ENCODE data around the gene SPATA21.
A peak's percentile ranks its signal among the peaks of the same experiment; 100 is the strongest.

Gene SPATA21

DNA sequence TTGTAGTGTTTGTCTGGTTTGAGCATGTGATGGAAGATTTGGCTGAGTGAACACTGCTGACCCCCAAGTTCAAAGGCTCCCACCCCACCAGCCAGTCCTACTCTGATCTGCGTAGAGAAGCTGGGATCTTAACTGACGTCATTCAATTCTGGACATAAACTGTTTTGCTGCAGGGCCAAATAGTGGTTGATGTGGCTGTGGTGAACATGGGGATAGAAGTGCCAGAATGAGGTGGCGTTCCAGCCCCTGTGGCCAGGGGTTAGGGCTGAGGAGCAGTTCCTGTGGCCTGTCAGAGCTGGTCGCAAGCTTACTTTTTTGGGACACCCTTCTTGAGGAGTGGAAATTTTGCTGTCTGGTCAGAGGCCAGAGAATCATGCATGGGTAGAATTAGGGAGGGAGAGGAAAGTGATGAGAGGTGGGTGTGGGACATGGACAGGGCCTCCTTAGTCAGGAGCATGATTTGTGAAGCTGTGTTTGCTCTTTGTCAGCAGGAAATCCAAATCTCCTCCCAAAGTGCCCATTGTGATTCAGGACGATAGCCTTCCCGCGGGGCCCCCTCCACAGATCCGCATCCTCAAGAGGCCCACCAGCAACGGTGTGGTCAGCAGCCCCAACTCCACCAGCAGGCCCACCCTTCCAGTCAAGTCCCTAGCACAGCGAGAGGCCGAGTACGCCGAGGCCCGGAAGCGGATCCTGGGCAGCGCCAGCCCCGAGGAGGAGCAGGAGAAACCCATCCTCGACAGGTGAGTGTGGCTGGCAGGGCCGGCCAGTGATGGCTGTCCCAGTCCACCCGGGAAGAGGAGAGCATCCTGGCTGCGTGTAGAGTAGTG, 44.3 kb downstream of the SPATA21 start:
- H3K9ac ChIP-seq, result no peak overlapping the region
- H3K4me2 ChIP-seq (ENCODE audit: low read length), result peak overlapping the region; percentile 4
- TF ChIP-seq, protein P1, sequence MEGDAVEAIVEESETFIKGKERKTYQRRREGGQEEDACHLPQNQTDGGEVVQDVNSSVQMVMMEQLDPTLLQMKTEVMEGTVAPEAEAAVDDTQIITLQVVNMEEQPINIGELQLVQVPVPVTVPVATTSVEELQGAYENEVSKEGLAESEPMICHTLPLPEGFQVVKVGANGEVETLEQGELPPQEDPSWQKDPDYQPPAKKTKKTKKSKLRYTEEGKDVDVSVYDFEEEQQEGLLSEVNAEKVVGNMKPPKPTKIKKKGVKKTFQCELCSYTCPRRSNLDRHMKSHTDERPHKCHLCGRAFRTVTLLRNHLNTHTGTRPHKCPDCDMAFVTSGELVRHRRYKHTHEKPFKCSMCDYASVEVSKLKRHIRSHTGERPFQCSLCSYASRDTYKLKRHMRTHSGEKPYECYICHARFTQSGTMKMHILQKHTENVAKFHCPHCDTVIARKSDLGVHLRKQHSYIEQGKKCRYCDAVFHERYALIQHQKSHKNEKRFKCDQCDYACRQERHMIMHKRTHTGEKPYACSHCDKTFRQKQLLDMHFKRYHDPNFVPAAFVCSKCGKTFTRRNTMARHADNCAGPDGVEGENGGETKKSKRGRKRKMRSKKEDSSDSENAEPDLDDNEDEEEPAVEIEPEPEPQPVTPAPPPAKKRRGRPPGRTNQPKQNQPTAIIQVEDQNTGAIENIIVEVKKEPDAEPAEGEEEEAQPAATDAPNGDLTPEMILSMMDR (IDR thresholded peaks at IDR 0.05), result no peak
- H3K4me1 ChIP-seq, result peaks cover 12% of the 10 kb centered on the region
- no peak overlapping the region for H2AFZ ChIP-seq
- no peaks in the 10 kb centered on the region for H3K9me3 ChIP-seq (ENCODE audit: control insufficient read depth, low read length)
- H3K4me3 ChIP-seq (ENCODE audit: low read depth, low read length), result no peak overlapping the region
- no peaks in the 10 kb centered on the region for H3K27me3 ChIP-seq (ENCODE audit: control insufficient read depth, insufficient read depth, low read length)
- no peaks in the 10 kb centered on the region for H3K36me3 ChIP-seq (ENCODE audit: control insufficient read depth, insufficient read depth, low read length)
- no peak overlapping the region for H3K27ac ChIP-seq
- peaks cover 21% of the 10 kb centered on the region for H3K79me2 ChIP-seq

DNA sequence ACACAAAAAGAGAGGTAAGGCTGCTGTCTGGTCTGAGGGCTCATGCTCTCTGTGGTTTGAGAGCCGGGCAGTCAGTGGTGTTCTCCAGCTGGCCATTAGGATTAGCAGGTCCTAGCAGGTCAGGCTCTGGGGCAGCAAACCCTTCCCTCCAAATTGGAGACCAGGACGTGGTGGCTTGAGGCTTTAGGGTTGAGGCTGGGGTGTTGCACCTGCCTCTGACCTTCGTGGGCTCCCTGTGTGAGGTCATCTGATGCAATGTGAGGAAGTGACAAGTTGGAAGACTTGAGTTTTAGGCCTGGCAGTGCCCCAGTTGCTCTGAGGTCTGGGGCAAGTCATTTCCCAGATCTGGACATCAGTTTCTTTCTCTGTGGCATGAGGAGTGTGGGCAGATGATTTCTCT, 45.8 kb downstream of the SPATA21 start:
- H3K4me1 ChIP-seq, result peaks cover 14% of the 10 kb centered on the region
- peak overlapping the region; percentile 24 for H3K27ac ChIP-seq

GRCh38 chr1:16387201-16388188, 49.7 kb downstream of the SPATA21 start:
- Histone ChIP-seq H3K27me3 (ENCODE audit: control insufficient read depth, insufficient read depth, low read length) (no peaks in the 10 kb centered on the region), H3K36me3 (ENCODE audit: control insufficient read depth, insufficient read depth, low read length) (no peaks in the 10 kb centered on the region), H3K4me3 (ENCODE audit: low read depth, low read length) (no peak overlapping the region), H3K79me2 (peaks cover 29% of the 10 kb centered on the region), H3K9me3 (ENCODE audit: control insufficient read depth, low read length) (no peaks in the 10 kb centered on the region), H2AFZ (no peak overlapping the region), H3K27ac (no peak overlapping the region), H3K4me2 (ENCODE audit: low read length) (peak overlapping the region; percentile 13), H3K9ac (no peak overlapping the region), H3K4me1 (peaks cover 9% of the 10 kb centered on the region)
- TF ChIP-seq, protein P1 (IDR thresholded peaks at IDR 0.05), result no peak

More for the DNA sequence above, 45.8 kb downstream of the SPATA21 start:
- H2AFZ ChIP-seq, result no peak overlapping the region
- no peaks in the 10 kb centered on the region for H3K36me3 ChIP-seq (ENCODE audit: control insufficient read depth, insufficient read depth, low read length)
- TF ChIP-seq, protein P1 (IDR thresholded peaks at IDR 0.05), result no peak
- H3K4me3 ChIP-seq (ENCODE audit: low read depth, low read length), result no peak overlapping the region
- H3K27me3 ChIP-seq (ENCODE audit: control insufficient read depth, insufficient read depth, low read length), result no peaks in the 10 kb centered on the region
- no peak overlapping the region for H3K4me2 ChIP-seq (ENCODE audit: low read length)
- no peak overlapping the region for H3K9ac ChIP-seq
- peaks cover 24% of the 10 kb centered on the region for H3K79me2 ChIP-seq
- H3K9me3 ChIP-seq (ENCODE audit: control insufficient read depth, low read length), result no peaks in the 10 kb centered on the region

GRCh38 chr1:16386454-16387113, 50.6 kb downstream of the SPATA21 start:
- TF ChIP-seq, protein P1 (IDR thresholded peaks at IDR 0.05), result no peak
- H3K4me2 ChIP-seq (ENCODE audit: low read length), result no peak overlapping the region
- no peak overlapping the region for H3K9ac ChIP-seq
- no peak overlapping the region for H2AFZ ChIP-seq
- H3K9me3 ChIP-seq (ENCODE audit: control insufficient read depth, low read length), result no peaks in the 10 kb centered on the region
- H3K4me1 ChIP-seq, result peaks cover 7% of the 10 kb centered on the region
- H3K27me3 ChIP-seq (ENCODE audit: control insufficient read depth, insufficient read depth, low read length), result no peaks in the 10 kb centered on the region
- H3K36me3 ChIP-seq (ENCODE audit: control insufficient read depth, insufficient read depth, low read length), result no peaks in the 10 kb centered on the region
- peak overlapping the region; percentile 33 for H3K27ac ChIP-seq
- H3K4me3 ChIP-seq (ENCODE audit: low read depth, low read length), result no peak overlapping the region
- peaks cover 33% of the 10 kb centered on the region for H3K79me2 ChIP-seq

Data from parathyroid adenoma (tissue), 2 donors.